IPS-18a (cell line): Measurements from ENCODE around the gene PPP1R7.

Experiments
- H3K27ac ChIP-seq: one replicate; pipeline ENCODE4 v1.5.1; 2013; ENCODE audit warnings: low read length
- H3K27me3 ChIP-seq: one replicate; pipeline ENCODE4 v1.6.1; 2013; ENCODE audit warnings: mild to moderate bottlenecking, low read length; ENCODE audit not compliant: control insufficient read depth, insufficient read depth
- H3K36me3 ChIP-seq: one replicate; pipeline ENCODE4 v1.6.1; 2013; ENCODE audit warnings: low read depth, low read length; ENCODE audit not compliant: control insufficient read depth
- H3K4me1 ChIP-seq: one replicate; pipeline ENCODE4 v1.6.1; 2013; ENCODE audit warnings: low read depth, low read length; ENCODE audit not compliant: control insufficient read depth
- H3K4me3 ChIP-seq: one replicate; pipeline ENCODE4 v1.5.1; 2013; ENCODE audit warnings: low read length
- H3K9ac ChIP-seq: one replicate; pipeline ENCODE4 v1.6.1; 2013; ENCODE audit warnings: mild to moderate bottlenecking, low read length, moderate library complexity
- H3K9me3 ChIP-seq: one replicate; pipeline ENCODE4 v1.6.1; 2013; ENCODE audit warnings: low read depth, low read length; ENCODE audit not compliant: control insufficient read depth

The PPP1R7 gene

DNA sequence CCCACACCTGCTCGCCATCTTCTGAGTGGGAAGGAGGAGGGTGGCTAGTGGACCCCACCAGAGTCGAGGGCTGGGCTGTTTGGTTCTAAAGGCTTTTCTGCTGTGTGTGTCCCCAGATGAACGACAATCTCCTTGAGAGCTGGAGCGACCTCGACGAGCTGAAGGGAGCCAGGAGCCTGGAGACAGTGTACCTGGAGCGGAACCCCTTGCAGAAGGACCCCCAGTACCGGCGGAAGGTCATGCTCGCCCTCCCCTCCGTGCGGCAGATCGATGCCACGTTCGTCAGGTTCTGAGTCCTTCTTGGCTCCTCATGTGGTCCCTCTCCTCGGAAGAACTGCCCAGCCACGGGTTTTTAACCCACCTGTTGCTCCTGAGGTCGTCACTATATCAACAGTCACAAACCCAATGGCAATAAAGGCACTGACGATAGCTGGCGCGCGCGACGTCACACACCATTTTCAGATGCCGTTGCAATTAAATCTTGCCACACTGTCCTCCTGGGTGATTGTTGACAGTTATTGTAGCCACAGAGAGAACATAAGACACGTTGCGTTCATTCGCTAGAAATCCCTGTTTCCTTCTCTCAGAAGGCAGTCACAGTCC lies 32.4 kb downstream of the PPP1R7 start:
- Histone ChIP-seq H3K27ac (no peak overlapping the region), H3K4me1 (no peaks in the 10 kb centered on the region), H3K4me3 (no peak overlapping the region), H3K27me3 (no peaks in the 10 kb centered on the region), H3K36me3 (no peaks in the 10 kb centered on the region), H3K9ac (no peak overlapping the region), H3K9me3 (no peaks in the 10 kb centered on the region)

DNA sequence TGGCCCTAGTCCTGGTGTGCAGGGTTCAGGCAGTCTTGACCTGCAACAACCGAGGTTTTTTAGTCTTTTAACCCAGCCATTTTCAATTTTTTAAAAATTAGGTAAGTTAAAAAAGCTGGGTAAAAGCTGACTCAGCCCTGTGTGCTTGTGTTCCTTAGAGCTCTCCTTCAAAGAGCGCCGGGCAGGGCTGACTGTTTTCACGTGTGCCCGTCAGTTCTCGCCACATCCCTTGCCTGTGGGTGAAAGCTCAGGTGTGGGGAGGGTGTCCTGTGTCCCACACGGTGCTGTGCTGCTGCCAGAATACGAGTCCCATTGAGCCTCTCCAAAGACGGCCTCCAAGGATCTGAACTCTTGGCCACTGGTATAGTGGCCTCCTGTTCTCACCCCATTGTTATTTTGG lies 33.0 kb downstream of the PPP1R7 start:
- H3K4me1 ChIP-seq = no peaks in the 10 kb centered on the region
- H3K27ac ChIP-seq = no peak overlapping the region
- no peaks in the 10 kb centered on the region for H3K27me3 ChIP-seq
- H3K9ac ChIP-seq = no peak overlapping the region
- no peak overlapping the region for H3K4me3 ChIP-seq
- no peaks in the 10 kb centered on the region for H3K36me3 ChIP-seq
- no peaks in the 10 kb centered on the region for H3K9me3 ChIP-seq

GRCh38 chr2:241184901-241185300 lies 34.6 kb downstream of the PPP1R7 start:
- Histone ChIP-seq H3K9me3 (no peaks in the 10 kb centered on the region), H3K4me3 (no peak overlapping the region), H3K9ac (no peak overlapping the region), H3K27ac (no peak overlapping the region), H3K36me3 (no peaks in the 10 kb centered on the region), H3K4me1 (no peaks in the 10 kb centered on the region), H3K27me3 (no peaks in the 10 kb centered on the region)

DNA sequence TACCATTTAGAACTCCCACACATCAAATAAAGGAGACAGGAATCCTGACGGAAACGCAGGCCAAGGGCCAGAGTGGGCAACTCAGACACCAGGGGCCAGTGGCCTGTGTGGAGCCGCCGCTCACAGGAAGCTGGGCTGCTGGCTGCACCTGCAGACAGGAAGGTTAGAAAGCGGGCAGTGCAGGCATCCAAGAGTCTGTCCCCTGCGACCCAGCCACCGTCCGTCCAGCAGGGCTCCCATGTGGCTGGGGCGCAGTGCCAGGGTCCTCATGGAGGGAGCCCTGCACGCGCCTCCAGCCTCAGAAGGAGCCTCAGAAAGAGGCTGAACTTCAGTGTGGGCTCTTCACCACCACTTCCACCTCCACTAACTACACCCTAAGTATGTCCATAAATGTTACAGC lies 35.7 kb downstream of the PPP1R7 start:
- no peak overlapping the region for H3K9ac ChIP-seq
- H3K4me1 ChIP-seq = no peaks in the 10 kb centered on the region
- no peak overlapping the region for H3K27ac ChIP-seq
- no peaks in the 10 kb centered on the region for H3K27me3 ChIP-seq
- H3K36me3 ChIP-seq = no peaks in the 10 kb centered on the region
- no peak overlapping the region for H3K4me3 ChIP-seq
- H3K9me3 ChIP-seq = no peaks in the 10 kb centered on the region

DNA sequence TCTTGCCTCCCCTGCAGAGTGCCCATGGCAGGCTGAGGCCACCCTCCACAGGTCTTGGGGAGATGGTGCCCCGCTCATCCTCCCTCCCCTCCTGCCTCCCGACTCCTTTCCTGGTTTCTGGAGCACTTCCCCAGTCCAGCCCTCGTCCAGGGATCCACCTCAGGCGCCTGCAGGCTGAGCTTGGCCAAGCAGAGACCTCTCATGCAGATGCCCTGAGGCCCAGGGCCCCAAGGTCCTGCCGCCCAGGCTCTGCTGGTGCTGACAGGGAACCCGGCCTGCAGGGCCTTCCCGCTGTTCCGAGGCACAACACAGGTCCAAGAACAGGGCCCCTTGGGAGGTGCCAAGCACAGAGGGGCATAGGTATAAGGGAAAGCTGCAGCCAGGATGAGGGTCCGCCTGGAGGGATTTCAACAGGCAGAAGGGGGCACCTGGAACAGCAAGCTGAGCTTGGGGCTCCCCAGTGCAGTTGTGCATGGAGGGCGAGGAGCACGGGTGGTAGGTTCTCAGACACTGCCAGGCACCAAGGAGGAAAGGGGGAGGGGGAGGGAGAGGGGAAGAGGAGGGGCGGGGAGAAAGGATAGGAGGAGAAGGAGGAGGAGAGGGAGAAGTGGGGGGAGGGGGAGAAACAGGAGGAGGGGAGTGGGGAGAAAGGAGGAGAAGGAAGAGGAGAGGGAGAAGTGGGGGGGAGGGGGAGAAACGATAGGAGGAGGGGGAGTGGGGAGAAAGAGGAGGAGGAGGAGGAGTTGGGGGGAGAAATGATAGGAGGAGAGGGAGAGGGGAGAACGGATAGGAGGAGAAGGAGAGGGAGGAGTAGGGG lies 37.0 kb downstream of the PPP1R7 start:
- no peak overlapping the region for H3K27ac ChIP-seq
- H3K4me3 ChIP-seq = no peak overlapping the region
- no peak overlapping the region for H3K9ac ChIP-seq
- no peaks in the 10 kb centered on the region for H3K27me3 ChIP-seq
- no peaks in the 10 kb centered on the region for H3K36me3 ChIP-seq
- no peaks in the 10 kb centered on the region for H3K9me3 ChIP-seq
- H3K4me1 ChIP-seq = no peaks in the 10 kb centered on the region

- Histone ChIP-seq H3K27me3 (no peaks in the 10 kb centered on the region), H3K9me3 (no peaks in the 10 kb centered on the region), H3K4me1 (no peaks in the 10 kb centered on the region), H3K27ac (no peak overlapping the region), H3K9ac (no peak overlapping the region), H3K36me3 (no peaks in the 10 kb centered on the region), H3K4me3 (no peak overlapping the region)
Observed at GRCh38 chr2:241187918-241188234, 37.6 kb downstream of the PPP1R7 start.

DNA sequence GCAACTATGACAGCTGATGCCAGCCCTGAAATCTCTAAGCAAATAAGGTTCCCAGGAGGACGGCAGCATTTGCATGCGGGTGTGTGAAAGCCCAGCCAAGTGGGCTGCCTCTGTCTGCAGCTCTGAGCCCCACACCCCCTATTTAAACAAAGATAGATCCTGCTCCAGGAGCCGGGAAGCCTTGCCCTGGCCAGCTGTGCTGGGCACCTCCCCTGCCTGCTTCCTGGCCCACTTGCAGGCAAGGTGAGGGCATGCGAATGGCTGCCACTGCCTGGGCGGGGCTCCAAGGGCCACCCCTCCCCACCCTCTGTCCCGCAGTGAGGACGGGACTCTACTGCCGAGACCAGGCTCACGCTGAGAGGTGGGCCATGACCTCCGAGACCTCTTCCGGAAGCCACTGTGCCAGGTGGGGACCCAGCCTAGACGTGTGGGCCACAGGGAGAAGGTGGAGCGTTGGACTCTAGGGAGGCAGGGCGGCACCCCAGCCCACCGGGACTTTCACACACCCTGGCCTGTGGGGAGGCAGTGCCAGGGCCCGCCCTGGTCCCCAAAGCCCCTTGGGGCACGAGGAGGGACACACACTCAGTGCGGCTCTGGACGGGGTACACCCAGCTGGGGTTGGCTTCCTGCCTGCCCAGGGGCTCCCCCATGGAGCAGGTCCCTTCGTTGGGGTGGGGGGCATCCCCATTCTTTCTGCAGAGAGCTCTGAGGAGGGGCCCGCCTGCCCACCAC lies 38.3 kb downstream of the PPP1R7 start, which contains the start of gene ANO7:
ANO7 (plus strand) TSS at position 317 of the 732 bp plus-strand sequence. CDS start 1,387 bp downstream, outside the sequence.
- H3K9ac ChIP-seq = no peak within 1 kb of the TSS
- H3K4me3 ChIP-seq = no peak within 1 kb of the TSS
- no peaks in the 10 kb centered on the region for H3K4me1 ChIP-seq
- H3K9me3 ChIP-seq = no peaks in the 10 kb centered on the region
- no peaks in the 10 kb centered on the region for H3K36me3 ChIP-seq
- H3K27me3 ChIP-seq = no peaks in the 10 kb centered on the region
- no peak within 1 kb of the TSS for H3K27ac ChIP-seq

- Histone ChIP-seq H3K9ac (no peak overlapping the region), H3K36me3 (no peaks in the 10 kb centered on the region), H3K9me3 (no peaks in the 10 kb centered on the region), H3K27me3 (no peaks in the 10 kb centered on the region), H3K4me3 (no peak overlapping the region), H3K27ac (no peak overlapping the region), H3K4me1 (no peaks in the 10 kb centered on the region)
Observed at GRCh38 chr2:241189093-241189855, 39.0 kb downstream of the PPP1R7 start.

DNA sequence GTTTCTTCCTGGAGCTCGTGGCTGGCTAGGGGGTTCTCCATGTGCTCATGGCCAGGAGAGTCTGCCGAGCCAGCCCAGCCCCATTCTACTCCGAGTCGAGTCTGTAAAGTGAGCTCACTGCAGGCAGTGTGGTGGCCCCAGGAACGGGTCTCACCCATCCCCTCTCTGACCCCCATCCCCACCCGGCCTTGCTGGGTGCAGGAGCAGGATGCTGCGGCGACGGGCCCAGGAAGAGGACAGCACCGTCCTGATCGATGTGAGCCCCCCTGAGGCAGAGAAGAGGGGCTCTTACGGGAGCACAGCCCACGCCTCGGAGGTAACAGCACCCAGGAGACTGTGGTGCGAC lies 39.6 kb downstream of the PPP1R7 start:
- no peak overlapping the region for H3K9ac ChIP-seq
- H3K9me3 ChIP-seq = no peaks in the 10 kb centered on the region
- no peaks in the 10 kb centered on the region for H3K27me3 ChIP-seq
- H3K4me1 ChIP-seq = no peaks in the 10 kb centered on the region
- no peaks in the 10 kb centered on the region for H3K36me3 ChIP-seq
- no peak overlapping the region for H3K27ac ChIP-seq
- no peak overlapping the region for H3K4me3 ChIP-seq

DNA sequence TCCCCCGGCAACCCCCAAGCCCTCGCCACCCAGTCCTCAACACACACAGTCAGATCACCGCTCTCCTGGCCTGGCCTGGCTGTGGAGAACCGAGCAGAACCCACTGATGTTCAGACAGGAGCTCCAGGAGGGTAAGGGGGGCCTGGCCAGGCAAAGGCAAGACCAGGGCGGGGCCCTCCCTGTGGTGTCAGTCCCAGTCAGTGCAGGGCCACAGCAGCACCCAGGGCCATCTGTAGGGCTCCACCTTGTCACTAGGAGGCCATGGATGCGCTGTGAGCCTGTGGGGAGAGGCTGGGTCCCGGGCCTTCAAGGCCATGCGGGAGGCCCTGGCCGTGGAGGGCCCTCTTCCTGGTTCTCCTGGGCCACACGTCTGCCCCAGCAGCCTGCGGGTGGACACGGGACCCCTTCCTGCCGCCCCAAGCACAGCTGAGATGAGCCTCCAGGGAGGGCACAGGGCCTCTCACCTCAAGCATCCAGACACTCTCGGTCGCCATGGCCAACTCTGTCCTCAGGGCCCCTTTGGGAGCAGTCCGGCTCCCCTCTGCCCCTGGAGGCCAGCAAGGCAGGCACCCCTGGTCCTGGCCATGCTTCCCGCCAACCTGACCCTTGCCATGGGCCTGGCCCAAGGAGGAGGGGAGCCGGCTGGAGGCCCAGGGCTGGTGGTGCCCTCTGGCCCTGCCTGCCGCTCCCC lies 40.2 kb downstream of the PPP1R7 start:
- Histone ChIP-seq H3K9me3 (no peaks in the 10 kb centered on the region), H3K36me3 (no peaks in the 10 kb centered on the region), H3K27ac (no peak overlapping the region), H3K4me1 (no peaks in the 10 kb centered on the region), H3K9ac (no peak overlapping the region), H3K4me3 (no peak overlapping the region), H3K27me3 (no peaks in the 10 kb centered on the region)

GRCh38 chr2:241191081-241191480 lies 40.8 kb downstream of the PPP1R7 start:
- no peaks in the 10 kb centered on the region for H3K4me1 ChIP-seq
- no peaks in the 10 kb centered on the region for H3K9me3 ChIP-seq
- no peak overlapping the region for H3K9ac ChIP-seq
- H3K27ac ChIP-seq = no peak overlapping the region
- H3K36me3 ChIP-seq = no peaks in the 10 kb centered on the region
- H3K27me3 ChIP-seq = no peaks in the 10 kb centered on the region
- no peak overlapping the region for H3K4me3 ChIP-seq
